AG09319 (cell line): ENCODE results near the gene RARB.

Experiments
- DNase-seq: peaks from one replicate; pipeline ENCODE4 v3.0.0-alpha.2; 2010; ENCODE audit warnings: low read depth; ENCODE audit errors: extremely low read depth
- TF ChIP-seq, protein P1 (sequence below): IDR thresholded peaks from 2 replicates; pipeline ENCODE4 v1.5.1; 2011; ENCODE audit warnings: low read depth, mild to moderate bottlenecking, inconsistent platforms, low read length, moderate library complexity

Gene RARB

DNA sequence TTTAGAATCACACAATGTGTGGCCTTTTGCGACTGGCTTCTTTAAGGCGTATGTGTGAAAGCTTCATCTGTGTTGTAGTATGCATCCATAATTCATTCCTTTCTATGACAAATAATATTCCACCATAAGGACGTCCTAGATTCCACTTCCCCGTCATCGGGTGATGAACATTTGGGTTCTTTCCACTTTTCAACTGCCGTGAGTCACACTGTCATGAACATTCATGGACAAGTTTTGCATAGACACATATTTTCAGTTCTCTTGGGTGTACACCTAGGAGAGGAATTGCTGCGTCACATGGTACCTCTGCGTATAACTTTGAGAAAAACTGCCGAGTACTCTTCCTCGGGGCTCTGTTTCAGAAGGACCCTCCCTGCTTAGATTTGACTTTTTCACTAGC lies 139.3 kb downstream of the RARB start:
- TF ChIP-seq, protein P1, sequence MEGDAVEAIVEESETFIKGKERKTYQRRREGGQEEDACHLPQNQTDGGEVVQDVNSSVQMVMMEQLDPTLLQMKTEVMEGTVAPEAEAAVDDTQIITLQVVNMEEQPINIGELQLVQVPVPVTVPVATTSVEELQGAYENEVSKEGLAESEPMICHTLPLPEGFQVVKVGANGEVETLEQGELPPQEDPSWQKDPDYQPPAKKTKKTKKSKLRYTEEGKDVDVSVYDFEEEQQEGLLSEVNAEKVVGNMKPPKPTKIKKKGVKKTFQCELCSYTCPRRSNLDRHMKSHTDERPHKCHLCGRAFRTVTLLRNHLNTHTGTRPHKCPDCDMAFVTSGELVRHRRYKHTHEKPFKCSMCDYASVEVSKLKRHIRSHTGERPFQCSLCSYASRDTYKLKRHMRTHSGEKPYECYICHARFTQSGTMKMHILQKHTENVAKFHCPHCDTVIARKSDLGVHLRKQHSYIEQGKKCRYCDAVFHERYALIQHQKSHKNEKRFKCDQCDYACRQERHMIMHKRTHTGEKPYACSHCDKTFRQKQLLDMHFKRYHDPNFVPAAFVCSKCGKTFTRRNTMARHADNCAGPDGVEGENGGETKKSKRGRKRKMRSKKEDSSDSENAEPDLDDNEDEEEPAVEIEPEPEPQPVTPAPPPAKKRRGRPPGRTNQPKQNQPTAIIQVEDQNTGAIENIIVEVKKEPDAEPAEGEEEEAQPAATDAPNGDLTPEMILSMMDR = no peak
- no peak for DNase-seq

DNA sequence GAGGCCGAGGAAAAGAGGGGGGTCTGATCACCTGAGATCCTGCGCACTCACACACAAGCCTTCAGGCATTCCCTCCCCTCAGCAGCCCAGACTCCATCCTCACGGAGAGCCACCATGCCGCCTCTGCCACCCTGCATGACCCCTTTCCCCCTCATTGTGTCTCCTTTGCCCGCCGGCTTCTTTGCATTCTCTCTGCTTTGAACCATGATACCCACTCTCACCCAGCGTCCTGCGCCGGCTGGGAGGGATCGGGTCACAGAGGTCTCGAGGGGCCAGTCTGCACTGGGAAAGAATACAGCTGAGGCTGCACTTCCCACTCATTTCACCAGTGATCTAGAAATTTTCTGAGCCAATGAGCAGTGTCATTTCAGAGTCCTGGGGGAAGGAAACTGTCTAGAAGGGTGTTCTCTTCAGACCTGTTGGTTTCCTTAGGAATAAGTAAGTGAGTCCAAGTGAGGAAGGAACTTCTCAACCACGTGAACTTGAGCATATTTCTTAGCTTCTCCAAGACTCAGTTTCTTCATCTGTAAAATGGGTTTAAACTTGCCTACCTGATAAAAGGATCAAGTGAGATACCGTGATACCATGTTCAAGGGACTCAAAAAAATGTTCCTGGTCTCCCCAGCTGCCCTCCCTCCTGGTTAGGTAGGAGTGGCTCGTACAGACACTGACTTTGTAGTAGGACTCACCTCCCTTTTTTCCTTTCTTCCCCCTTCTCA lies 139.9 kb downstream of the RARB start:
- TF ChIP-seq, protein P1 = no peak

DNA sequence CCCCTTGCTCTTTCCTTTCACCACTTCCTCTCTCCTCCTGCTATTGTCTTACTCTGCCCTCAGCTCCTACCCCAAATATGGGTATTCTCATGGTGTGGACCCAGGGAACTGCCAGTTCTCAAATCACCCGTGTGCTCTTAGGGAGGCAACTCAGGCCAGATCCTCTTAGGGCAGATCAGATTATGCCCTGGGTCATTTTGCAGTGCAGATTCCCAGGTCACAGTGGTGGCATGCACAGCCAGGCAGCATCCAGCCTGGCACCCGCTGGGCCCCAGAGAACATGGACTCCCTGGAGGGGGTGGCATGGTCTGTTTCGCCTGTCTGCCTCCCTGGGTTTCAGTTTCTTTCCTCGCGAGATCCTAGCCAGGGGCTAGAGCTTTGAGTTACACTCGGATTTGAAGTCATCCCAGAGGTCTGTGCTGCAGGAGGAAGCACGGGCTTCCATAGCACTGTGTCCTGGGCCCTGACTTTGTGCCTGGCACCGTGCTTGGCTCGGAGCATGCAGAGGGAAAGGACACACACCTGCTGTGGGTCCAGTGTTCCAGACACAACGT lies 140.5 kb downstream of the RARB start:
- no peak for DNase-seq
- TF ChIP-seq, protein P1 = no peak

More for the DNA sequence above, 139.9 kb downstream of the RARB start:
- no peak for DNase-seq

DNA sequence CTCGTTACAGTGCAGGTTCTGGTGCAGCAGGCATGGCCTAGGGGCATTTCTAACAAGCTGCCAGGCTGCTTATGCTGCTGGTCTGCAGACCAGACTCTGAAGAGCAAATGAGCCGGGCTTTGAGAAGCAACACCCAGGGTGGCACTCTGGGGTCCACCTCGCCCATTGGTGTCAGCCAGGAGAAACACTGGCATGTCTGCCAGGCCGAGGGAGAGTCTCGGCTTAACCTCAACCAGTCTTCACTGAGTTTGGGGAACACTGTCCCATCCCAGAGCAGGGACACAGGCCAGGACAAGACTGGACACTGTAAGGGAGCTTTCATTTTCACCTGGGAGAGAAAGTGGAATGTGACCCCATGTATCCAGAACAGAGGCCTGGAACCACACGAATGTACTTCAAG lies 143.2 kb downstream of the RARB start:
- no peak for DNase-seq
- TF ChIP-seq, protein P1 = no peak

DNA sequence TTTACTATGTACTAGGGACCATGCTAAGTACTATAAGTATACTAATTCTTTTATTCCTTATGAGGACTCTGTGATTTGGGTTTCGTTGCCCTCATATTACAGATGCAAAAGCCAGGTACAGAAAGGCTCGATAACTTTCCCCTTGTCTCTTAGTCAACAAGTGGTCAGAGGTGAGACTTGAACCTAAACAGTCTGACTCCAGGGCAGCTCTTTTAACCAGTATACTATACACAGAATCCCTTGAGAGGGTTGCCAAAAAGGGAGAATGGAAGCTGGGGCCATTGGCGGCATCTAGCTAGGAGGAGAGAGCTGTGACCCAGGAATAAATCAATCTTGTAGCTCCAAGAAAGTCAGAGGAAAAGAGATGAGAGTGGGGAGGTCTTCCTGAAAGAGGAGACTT lies 144.3 kb downstream of the RARB start:
- no peak for DNase-seq
- TF ChIP-seq, protein P1 = no peak

DNA sequence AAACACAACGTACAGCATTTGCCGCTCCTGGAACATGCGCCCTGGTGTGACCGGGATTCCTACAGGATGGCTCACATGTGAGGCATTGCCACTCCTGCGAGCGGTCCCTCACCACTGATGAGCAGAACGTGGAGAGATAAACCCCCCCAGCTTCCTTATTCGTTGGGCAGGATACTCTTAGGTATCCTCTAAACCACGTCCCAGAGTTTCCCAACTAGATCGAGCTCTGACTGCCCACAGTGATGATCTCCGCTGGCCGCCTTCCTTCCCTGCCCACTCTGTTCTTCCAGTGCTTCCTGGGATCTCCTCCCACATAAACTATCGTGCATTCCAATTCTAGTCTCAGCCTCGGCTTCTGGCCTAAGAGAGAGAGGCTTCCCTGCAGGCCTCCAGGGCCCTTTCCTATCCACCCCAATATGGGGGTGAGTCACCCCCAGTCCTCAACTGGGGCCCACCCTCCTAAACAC lies 144.9 kb downstream of the RARB start:
- no peak for DNase-seq
- TF ChIP-seq, protein P1 = no peak

DNA sequence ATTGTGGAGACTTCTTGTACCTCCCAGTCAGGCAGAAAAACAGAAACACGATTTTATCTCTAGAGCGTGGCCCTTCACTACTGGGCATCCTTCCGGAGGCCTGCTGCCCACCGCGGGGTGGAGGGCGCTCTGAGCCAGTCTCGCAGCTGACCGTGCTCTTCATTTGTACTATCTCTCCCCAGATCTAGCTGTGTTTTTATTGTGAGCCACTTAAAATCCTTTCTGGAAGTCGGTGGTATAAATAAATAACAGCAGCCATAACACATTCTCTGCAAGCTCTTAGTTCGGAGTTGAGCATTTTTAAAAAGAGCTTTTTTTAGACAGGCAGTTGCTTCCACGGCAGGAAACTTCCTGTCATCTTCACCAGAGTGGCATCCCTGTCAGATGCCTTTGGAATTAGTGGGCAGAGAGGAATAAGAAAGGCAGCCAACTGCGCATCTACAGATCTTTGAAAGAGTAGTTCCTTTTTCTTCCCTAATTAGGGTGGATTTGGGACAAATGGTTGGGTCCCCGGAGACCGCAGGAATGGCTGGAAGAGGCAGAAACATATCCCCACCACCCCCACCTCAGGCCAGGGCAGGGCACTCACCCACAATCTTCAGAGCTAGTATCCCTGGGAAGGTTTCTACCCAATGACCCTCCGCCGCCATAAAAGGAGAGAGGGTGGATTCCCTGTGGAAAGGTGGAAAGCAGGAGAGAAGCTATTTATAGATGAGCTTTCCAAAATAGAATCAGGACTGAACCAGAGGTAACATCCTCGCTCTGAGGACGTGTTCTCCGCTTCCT lies 145.5 kb downstream of the RARB start:
- no peak for DNase-seq
- TF ChIP-seq, protein P1 = no peak
